WTC11 (cell line): ENCODE results near the gene LYRM4. TPM values are rescaled to one million over a fixed set of nuclear protein-coding genes. Genes with fewer than 3 reads are reported as not detected.
A peak's percentile ranks its signal among the peaks of the same experiment; 100 is the strongest.

Experiments used
- ATAC-seq: fragments of 200-7000 bp; cut with Tn5 transposase; 2 replicates; pipeline ENCODE4 v1.10.0; 2021; ENCODE audit warnings: mild to moderate bottlenecking, moderate library complexity
- CTCF ChIA-PET: fragments of 300-600 bp; sonication (Branson Sonifier 250); formaldehyde crosslinking; loops from one replicate; lab custom pipeline; 2021; ENCODE audit warnings: antibody characterized with exemption; lab: Charles Lee
- POLR2A ChIA-PET: fragments of 350-600 bp; sonication (Branson Sonifier 250); formaldehyde crosslinking; loops from one replicate; lab custom pipeline; 2021; ENCODE audit warnings: antibody characterized with exemption; lab: Charles Lee
- DNase-seq: peaks from one replicate; pipeline ENCODE4 v3.0.0; 2021; ENCODE audit warnings: low spot score
- H3K27ac Mint-ChIP-seq: 2 replicates; pipeline ENCODE4 v1.8.0; 2021; ENCODE audit warnings: mixed read lengths
- H3K27me3 Mint-ChIP-seq: 2 replicates; pipeline ENCODE4 v1.8.0; 2021; ENCODE audit warnings: low read depth, mild to moderate bottlenecking, moderate library complexity, mixed read lengths
- H3K36me3 Mint-ChIP-seq: 2 replicates; pipeline ENCODE4 v1.8.0; 2021; ENCODE audit warnings: mixed read lengths
- H3K4me1 Mint-ChIP-seq: 2 replicates; pipeline ENCODE4 v1.8.0; 2022; ENCODE audit warnings: mixed read lengths
- H3K4me3 Mint-ChIP-seq: 2 replicates; pipeline ENCODE4 v1.8.0; 2021; ENCODE audit warnings: mild to moderate bottlenecking, moderate library complexity, mixed read lengths
- H3K9me3 Mint-ChIP-seq: 2 replicates; pipeline ENCODE4 v1.8.0; 2021; ENCODE audit warnings: mixed read lengths
- CREB1 ChIP-seq: sonication (generic); formaldehyde crosslinking; IDR thresholded peaks from 2 replicates; pipeline ENCODE4 v1.8.0; 2023; ENCODE audit warnings: mild to moderate bottlenecking, missing genetic modification reagents
- FOXK1 ChIP-seq: sonication (generic); formaldehyde crosslinking; IDR thresholded peaks from 2 replicates; pipeline ENCODE4 v1.8.0; 2022; ENCODE audit warnings: mild to moderate bottlenecking, moderate library complexity, missing genetic modification reagents
- FOXP1 ChIP-seq: sonication (generic); formaldehyde crosslinking; IDR thresholded peaks from 2 replicates; pipeline ENCODE4 v1.8.0; 2022; ENCODE audit warnings: missing genetic modification reagents, mild to moderate bottlenecking, moderate library complexity, borderline replicate concordance
- GRHL2 ChIP-seq: fragments of 250-450 bp; sonication (Bioruptor Pico); IDR thresholded peaks from 2 replicates; pipeline ENCODE4 v1.8.0; 2022; ENCODE audit warnings: mild to moderate bottlenecking, moderate library complexity; ENCODE audit not compliant: insufficient replicate concordance, severe bottlenecking
- IRF2 ChIP-seq: sonication (generic); formaldehyde crosslinking; IDR thresholded peaks from 2 replicates; pipeline ENCODE4 v1.8.0; 2022; ENCODE audit warnings: low read depth, missing genetic modification reagents, borderline replicate concordance
- JUN ChIP-seq: sonication (generic); formaldehyde crosslinking; IDR thresholded peaks from 2 replicates; pipeline ENCODE4 v1.8.0; 2023; ENCODE audit warnings: mild to moderate bottlenecking, missing genetic modification reagents
- RELA ChIP-seq: sonication (generic); formaldehyde crosslinking; IDR thresholded peaks from 2 replicates; pipeline ENCODE4 v1.8.1; 2022; ENCODE audit warnings: missing genetic modification reagents, mild to moderate bottlenecking, borderline replicate concordance
- TCF7 ChIP-seq: sonication (generic); formaldehyde crosslinking; IDR thresholded peaks from 2 replicates; pipeline ENCODE4 v1.8.0; 2022; ENCODE audit warnings: mild to moderate bottlenecking, low read depth, missing genetic modification reagents, moderate library complexity
- TEAD4 ChIP-seq: sonication (generic); formaldehyde crosslinking; IDR thresholded peaks from 2 replicates; pipeline ENCODE4 v1.8.0; 2022; ENCODE audit warnings: mild to moderate bottlenecking, missing genetic modification reagents
- ZNF219 ChIP-seq: sonication (generic); formaldehyde crosslinking; IDR thresholded peaks from 2 replicates; pipeline ENCODE4 v1.8.0; 2023; ENCODE audit warnings: missing genetic modification reagents, mild to moderate bottlenecking, borderline replicate concordance
- ZNF232 ChIP-seq: sonication (generic); formaldehyde crosslinking; IDR thresholded peaks from 2 replicates; pipeline ENCODE4 v1.8.0; 2022; ENCODE audit warnings: mild to moderate bottlenecking, missing genetic modification reagents
- ZNF416 ChIP-seq: fragments of 250-450 bp; sonication (Bioruptor Pico); IDR thresholded peaks from 2 replicates; pipeline ENCODE4 v1.9.0; 2021; ENCODE audit warnings: mild to moderate bottlenecking, inconsistent platforms
- ZNF671 ChIP-seq: fragments of 250-450 bp; sonication (Bioruptor Pico); IDR thresholded peaks from 2 replicates; pipeline ENCODE4 v1.8.0; 2021; ENCODE audit warnings: mild to moderate bottlenecking
- total RNA-seq: library from RNA; stranded (reverse); gene quantifications from 3 replicates; pipeline ENCODE4 v1.2.3, GENCODE V29; 2021
- TF ChIP-seq, protein P1 (sequence below): sonication (generic); formaldehyde crosslinking; IDR thresholded peaks from 2 replicates; pipeline ENCODE4 v1.8.0; 2023; ENCODE audit warnings: mild to moderate bottlenecking, missing genetic modification reagents
- TF ChIP-seq, protein P2 (sequence below): sonication (generic); formaldehyde crosslinking; conservative IDR thresholded peaks from 2 replicates; pipeline ENCODE4 v1.8.1; 2022; ENCODE audit warnings: mild to moderate bottlenecking, missing genetic modification reagents
- TF ChIP-seq, protein P3 (sequence below): sonication (generic); formaldehyde crosslinking; IDR thresholded peaks from 2 replicates; pipeline ENCODE4 v1.8.0; 2023; ENCODE audit warnings: missing genetic modification reagents, mild to moderate bottlenecking, borderline replicate concordance
- TF ChIP-seq, protein P4 (sequence below): fragments of 250-450 bp; sonication (Bioruptor Pico); IDR thresholded peaks from 2 replicates; pipeline ENCODE4 v1.9.0; 2021; ENCODE audit warnings: mild to moderate bottlenecking
- TF ChIP-seq, protein P5 (sequence below): sonication (generic); formaldehyde crosslinking; IDR thresholded peaks from 2 replicates; pipeline ENCODE4 v1.8.1; 2023; ENCODE audit warnings: mild to moderate bottlenecking, moderate library complexity, missing genetic modification reagents
- TF ChIP-seq, protein P6 (sequence below): fragments of 250-450 bp; sonication (Bioruptor Pico); IDR thresholded peaks from 2 replicates; pipeline ENCODE4 v1.9.0; 2021; ENCODE audit warnings: moderate library complexity, mild to moderate bottlenecking, inconsistent platforms, borderline replicate concordance

LYRM4 gene
- total RNA-seq, 1 experiment from 2014 or later: 49.7 TPM

DNA sequence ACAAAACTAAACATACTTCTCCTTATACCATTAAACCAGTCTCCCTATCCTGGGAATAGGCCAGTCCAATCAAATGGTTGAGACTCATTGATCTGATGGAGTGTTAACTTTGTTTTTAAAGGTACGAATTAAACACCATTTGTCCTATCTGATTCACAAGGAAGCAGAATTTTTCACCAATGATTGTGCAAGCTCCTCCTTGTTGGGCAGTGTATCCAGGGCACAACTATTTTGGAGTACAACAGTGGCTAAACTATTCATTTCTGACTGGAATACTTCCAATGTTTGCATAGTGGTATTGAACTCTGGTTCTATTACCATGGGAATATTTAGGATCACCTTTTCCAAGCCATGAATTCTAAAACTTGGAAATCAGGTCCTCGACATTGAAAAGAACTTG, 181.1 kb downstream of the LYRM4 start:
- no peak for ATAC-seq
- no peak overlapping the region for H3K4me3 Mint-ChIP-seq
- no peaks in the 10 kb centered on the region for H3K36me3 Mint-ChIP-seq
- no peaks in the 10 kb centered on the region for H3K4me1 Mint-ChIP-seq
- POLR2A ChIA-PET: no interaction called here
- TF ChIP-seq FOXP1 (CRISPR knock-in tag): no peak
- no peak for TF ChIP-seq ZNF232
- no peak for TF ChIP-seq JUN (CRISPR knock-in tag)
- TF ChIP-seq, all 79 proteins: peak for 0
- Mint-ChIP-seq H3K27me3 (peaks cover 45% of the 10 kb centered on the region), H3K27ac (no peak overlapping the region), H3K9me3 (peaks cover 21% of the 10 kb centered on the region)
- CTCF ChIA-PET: no interaction called here
- no peak for DNase-seq

DNA sequence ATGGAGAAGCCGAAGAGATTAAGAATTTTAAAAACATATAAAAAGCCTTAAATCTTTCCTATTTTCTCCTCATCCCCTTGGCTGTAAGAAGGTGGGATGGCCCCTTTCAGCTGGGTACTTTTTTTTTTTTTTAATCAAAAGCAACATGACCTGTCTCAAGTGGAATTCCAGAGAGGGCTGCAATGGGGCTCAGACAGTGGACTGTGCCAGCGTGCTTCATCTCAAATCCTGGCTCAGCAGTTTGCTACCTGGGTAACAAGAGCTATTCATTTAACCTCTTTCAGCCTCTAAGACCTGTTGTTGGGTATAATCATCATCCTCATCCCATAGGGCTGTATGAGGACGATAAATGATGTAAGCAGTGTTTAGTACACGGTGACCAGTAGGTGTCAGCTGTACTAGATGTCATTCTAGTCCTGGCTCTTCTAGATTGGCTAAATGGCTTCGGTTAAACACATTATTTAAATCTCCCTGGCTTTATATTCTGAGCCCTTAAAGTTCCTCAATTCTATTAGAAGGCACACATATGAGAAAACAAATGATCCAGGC, 182.6 kb downstream of the LYRM4 start:
- Mint-ChIP-seq H3K9me3 (peaks cover 24% of the 10 kb centered on the region), H3K27me3 (peaks cover 32% of the 10 kb centered on the region), H3K27ac (no peak overlapping the region), H3K36me3 (no peaks in the 10 kb centered on the region), H3K4me1 (no peaks in the 10 kb centered on the region), H3K4me3 (no peak overlapping the region)
- POLR2A ChIA-PET: no interaction called here
- CTCF ChIA-PET: interaction anchor here (0.6 to 1.4 kb wide), 3 partner anchors 21 to 806 kb away, joined by 3 to 4 read pairs (median 3); no protein-coding TSS in a partner anchor
- DNase-seq (no peak), ATAC-seq (peak; percentile 61)
- TF ChIP-seq FOXK1: no peak
- TF ChIP-seq ZNF219 (CRISPR knock-in tag): no peak
- TF ChIP-seq IRF2 (CRISPR knock-in tag): no peak

DNA sequence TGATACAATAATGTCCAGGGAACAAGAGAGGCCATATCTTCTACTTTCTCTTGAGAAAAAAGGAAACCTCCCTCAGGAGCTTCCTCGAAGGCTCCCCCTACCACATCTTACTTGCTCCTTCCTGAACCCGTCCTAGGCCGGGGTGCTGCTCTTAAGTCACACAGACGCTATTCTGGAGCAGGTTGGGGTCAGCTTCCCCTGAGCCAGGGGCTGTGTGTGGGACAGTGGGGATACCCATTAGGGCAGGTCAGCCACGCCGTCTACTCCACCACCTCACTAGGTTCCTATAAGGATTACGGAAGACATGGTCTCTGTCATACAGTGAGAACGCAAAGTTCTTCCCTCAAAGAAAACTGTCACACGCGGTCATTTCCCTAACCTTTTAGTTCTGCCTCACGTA, 183.8 kb downstream of the LYRM4 start:
- no peaks in the 10 kb centered on the region for H3K4me1 Mint-ChIP-seq
- no peak overlapping the region for H3K27ac Mint-ChIP-seq
- CTCF ChIA-PET: interaction anchor here (0.8 to 1.5 kb wide), 4 partner anchors 19 to 98 kb away, joined by 3 to 5 read pairs (median 4); no protein-coding TSS in a partner anchor
- no peaks in the 10 kb centered on the region for H3K36me3 Mint-ChIP-seq
- ATAC-seq (no peak), DNase-seq (no peak)
- H3K4me3 Mint-ChIP-seq: no peak overlapping the region
- H3K27me3 Mint-ChIP-seq: peaks cover 20% of the 10 kb centered on the region
- H3K9me3 Mint-ChIP-seq: peaks cover 24% of the 10 kb centered on the region
- POLR2A ChIA-PET: interaction anchor here (0.6 kb wide), 1 partner anchor 1888 kb away, joined by 3 read pairs; no protein-coding TSS in a partner anchor
- TF ChIP-seq RELA (CRISPR knock-in tag) (no peak), ZNF416 (CRISPR knock-in tag) (no peak), TCF7 (CRISPR knock-in tag) (no peak), ZNF671 (CRISPR knock-in tag) (no peak), GRHL2 (CRISPR knock-in tag) (no peak), CREB1 (CRISPR knock-in tag) (no peak), TEAD4 (no peak)
- TF ChIP-seq, protein P1, sequence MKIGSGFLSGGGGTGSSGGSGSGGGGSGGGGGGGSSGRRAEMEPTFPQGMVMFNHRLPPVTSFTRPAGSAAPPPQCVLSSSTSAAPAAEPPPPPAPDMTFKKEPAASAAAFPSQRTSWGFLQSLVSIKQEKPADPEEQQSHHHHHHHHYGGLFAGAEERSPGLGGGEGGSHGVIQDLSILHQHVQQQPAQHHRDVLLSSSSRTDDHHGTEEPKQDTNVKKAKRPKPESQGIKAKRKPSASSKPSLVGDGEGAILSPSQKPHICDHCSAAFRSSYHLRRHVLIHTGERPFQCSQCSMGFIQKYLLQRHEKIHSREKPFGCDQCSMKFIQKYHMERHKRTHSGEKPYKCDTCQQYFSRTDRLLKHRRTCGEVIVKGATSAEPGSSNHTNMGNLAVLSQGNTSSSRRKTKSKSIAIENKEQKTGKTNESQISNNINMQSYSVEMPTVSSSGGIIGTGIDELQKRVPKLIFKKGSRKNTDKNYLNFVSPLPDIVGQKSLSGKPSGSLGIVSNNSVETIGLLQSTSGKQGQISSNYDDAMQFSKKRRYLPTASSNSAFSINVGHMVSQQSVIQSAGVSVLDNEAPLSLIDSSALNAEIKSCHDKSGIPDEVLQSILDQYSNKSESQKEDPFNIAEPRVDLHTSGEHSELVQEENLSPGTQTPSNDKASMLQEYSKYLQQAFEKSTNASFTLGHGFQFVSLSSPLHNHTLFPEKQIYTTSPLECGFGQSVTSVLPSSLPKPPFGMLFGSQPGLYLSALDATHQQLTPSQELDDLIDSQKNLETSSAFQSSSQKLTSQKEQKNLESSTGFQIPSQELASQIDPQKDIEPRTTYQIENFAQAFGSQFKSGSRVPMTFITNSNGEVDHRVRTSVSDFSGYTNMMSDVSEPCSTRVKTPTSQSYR (CRISPR knock-in tag): no peak
- TF ChIP-seq, protein P2, sequence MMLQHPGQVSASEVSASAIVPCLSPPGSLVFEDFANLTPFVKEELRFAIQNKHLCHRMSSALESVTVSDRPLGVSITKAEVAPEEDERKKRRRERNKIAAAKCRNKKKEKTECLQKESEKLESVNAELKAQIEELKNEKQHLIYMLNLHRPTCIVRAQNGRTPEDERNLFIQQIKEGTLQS (CRISPR knock-in tag): no peak
- TF ChIP-seq, protein P3, sequence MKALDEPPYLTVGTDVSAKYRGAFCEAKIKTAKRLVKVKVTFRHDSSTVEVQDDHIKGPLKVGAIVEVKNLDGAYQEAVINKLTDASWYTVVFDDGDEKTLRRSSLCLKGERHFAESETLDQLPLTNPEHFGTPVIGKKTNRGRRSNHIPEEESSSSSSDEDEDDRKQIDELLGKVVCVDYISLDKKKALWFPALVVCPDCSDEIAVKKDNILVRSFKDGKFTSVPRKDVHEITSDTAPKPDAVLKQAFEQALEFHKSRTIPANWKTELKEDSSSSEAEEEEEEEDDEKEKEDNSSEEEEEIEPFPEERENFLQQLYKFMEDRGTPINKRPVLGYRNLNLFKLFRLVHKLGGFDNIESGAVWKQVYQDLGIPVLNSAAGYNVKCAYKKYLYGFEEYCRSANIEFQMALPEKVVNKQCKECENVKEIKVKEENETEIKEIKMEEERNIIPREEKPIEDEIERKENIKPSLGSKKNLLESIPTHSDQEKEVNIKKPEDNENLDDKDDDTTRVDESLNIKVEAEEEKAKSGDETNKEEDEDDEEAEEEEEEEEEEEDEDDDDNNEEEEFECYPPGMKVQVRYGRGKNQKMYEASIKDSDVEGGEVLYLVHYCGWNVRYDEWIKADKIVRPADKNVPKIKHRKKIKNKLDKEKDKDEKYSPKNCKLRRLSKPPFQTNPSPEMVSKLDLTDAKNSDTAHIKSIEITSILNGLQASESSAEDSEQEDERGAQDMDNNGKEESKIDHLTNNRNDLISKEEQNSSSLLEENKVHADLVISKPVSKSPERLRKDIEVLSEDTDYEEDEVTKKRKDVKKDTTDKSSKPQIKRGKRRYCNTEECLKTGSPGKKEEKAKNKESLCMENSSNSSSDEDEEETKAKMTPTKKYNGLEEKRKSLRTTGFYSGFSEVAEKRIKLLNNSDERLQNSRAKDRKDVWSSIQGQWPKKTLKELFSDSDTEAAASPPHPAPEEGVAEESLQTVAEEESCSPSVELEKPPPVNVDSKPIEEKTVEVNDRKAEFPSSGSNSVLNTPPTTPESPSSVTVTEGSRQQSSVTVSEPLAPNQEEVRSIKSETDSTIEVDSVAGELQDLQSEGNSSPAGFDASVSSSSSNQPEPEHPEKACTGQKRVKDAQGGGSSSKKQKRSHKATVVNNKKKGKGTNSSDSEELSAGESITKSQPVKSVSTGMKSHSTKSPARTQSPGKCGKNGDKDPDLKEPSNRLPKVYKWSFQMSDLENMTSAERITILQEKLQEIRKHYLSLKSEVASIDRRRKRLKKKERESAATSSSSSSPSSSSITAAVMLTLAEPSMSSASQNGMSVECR (CRISPR knock-in tag): no peak
- TF ChIP-seq, protein P4, sequence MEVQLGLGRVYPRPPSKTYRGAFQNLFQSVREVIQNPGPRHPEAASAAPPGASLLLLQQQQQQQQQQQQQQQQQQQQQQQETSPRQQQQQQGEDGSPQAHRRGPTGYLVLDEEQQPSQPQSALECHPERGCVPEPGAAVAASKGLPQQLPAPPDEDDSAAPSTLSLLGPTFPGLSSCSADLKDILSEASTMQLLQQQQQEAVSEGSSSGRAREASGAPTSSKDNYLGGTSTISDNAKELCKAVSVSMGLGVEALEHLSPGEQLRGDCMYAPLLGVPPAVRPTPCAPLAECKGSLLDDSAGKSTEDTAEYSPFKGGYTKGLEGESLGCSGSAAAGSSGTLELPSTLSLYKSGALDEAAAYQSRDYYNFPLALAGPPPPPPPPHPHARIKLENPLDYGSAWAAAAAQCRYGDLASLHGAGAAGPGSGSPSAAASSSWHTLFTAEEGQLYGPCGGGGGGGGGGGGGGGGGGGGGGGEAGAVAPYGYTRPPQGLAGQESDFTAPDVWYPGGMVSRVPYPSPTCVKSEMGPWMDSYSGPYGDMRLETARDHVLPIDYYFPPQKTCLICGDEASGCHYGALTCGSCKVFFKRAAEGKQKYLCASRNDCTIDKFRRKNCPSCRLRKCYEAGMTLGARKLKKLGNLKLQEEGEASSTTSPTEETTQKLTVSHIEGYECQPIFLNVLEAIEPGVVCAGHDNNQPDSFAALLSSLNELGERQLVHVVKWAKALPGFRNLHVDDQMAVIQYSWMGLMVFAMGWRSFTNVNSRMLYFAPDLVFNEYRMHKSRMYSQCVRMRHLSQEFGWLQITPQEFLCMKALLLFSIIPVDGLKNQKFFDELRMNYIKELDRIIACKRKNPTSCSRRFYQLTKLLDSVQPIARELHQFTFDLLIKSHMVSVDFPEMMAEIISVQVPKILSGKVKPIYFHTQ: no peak
- TF ChIP-seq, protein P5, sequence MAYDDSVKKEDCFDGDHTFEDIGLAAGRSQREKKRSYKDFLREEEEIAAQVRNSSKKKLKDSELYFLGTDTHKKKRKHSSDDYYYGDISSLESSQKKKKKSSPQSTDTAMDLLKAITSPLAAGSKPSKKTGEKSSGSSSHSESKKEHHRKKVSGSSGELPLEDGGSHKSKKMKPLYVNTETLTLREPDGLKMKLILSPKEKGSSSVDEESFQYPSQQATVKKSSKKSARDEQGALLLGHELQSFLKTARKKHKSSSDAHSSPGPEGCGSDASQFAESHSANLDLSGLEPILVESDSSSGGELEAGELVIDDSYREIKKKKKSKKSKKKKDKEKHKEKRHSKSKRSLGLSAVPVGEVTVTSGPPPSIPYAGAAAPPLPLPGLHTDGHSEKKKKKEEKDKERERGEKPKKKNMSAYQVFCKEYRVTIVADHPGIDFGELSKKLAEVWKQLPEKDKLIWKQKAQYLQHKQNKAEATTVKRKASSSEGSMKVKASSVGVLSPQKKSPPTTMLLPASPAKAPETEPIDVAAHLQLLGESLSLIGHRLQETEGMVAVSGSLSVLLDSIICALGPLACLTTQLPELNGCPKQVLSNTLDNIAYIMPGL: no peak
- TF ChIP-seq, protein P6, sequence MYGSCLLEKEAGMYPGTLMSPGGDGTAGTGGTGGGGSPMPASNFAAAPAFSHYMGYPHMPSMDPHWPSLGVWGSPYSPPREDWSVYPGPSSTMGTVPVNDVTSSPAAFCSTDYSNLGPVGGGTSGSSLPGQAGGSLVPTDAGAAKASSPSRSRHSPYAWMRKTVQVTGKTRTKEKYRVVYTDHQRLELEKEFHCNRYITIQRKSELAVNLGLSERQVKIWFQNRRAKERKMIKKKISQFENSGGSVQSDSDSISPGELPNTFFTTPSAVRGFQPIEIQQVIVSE (CRISPR knock-in tag): no peak
